ENCODE results near the gene RAPGEFL1.
"Not testable (repeated sequence)": the region's sequence is repeated elsewhere in the genome, so short reads cannot be mapped to it uniquely, and the experiment has no call there.

Gene RAPGEFL1

DNA sequence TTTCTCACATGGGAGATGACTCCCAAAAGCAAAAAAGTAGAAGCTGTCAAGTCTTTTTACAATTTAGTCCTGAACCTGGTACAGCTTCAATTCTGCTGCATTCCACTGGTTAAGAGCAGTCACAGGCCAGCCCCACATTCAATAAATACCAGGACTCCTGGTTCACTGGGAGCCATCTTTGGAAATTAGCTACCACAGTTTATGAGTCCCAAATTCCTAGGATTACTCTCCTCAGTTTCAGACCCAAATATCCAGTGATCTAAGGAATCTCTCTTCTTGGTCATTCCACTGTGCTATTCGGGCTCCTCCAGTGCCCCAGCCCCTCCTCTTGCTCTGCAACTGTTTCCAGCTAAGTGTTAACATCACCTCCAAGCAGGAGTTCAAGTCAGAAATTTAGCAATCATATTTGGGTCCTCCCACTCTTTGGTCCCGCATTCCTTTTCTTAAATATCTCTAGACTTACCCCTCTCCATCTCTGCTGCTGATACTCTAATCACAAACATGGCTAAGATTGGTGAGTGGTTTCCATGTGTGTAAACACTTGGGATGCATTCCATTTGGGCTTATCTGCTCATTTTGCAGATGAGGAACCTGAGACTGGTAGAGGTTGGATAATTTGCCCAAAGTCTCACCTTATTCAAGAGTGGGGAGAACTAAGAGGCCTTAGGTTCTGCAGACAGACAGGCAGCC is 32.3 kb downstream of the RAPGEFL1 start:
- DNase-seq (ENCODE audit: low read depth): no peak

DNA sequence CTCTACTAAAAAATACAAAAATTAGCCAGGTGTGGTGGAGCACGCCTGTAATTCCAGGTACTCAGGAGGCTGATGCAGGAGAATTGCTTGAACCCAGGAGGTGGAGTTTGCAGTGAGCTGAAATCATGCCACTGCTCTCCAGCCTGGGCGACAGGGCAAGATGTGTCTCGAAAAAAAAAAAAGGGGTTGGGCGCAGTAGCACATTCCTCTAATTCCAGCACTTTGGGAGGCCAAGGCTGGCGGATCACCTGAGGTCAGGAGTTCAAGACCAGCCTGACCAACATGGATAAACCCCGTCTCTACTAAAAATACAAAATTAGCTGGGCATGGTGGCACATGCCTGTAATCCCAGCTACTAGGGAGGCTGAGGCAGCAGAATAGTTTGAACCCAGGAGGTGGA is 36.6 kb downstream of the RAPGEFL1 start:
- not testable (repeated sequence) for DNase-seq (ENCODE audit: low read depth)

DNA sequence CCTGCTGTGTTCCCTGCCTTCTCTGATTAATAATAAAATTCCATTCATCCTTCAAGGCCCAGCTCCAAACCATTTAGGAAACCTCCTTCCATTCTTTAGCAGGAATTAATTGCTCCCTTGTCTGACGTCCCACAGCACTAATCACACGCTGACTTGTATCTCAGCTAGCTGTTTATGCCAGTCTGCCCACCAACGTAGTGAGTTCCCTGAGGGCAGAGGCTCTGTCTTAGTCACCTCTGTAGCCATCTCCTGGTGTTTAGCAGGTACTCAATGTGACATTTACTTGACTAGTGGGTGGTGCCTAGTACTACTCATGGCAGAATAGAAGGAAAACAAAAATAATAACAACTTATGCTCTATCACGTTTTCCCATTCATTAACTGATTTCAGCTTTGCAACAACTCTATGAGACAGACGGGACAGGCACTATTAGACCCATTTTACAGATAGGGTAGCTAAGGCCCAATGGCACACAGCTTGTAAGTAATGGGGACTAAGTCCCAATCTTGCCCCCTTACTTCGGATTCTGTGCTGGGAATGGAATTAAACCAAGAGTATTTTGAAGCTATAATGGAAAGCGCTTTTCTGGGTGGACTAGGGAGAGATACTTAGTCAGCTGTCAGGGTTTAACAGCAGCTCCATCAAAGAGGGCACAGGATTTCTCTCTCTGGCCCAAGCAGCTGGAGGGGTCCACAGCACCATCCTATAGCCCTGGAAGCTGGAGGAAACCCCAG is 40.9 kb downstream of the RAPGEFL1 start:
- no peak for DNase-seq (ENCODE audit: low read depth)

DNA sequence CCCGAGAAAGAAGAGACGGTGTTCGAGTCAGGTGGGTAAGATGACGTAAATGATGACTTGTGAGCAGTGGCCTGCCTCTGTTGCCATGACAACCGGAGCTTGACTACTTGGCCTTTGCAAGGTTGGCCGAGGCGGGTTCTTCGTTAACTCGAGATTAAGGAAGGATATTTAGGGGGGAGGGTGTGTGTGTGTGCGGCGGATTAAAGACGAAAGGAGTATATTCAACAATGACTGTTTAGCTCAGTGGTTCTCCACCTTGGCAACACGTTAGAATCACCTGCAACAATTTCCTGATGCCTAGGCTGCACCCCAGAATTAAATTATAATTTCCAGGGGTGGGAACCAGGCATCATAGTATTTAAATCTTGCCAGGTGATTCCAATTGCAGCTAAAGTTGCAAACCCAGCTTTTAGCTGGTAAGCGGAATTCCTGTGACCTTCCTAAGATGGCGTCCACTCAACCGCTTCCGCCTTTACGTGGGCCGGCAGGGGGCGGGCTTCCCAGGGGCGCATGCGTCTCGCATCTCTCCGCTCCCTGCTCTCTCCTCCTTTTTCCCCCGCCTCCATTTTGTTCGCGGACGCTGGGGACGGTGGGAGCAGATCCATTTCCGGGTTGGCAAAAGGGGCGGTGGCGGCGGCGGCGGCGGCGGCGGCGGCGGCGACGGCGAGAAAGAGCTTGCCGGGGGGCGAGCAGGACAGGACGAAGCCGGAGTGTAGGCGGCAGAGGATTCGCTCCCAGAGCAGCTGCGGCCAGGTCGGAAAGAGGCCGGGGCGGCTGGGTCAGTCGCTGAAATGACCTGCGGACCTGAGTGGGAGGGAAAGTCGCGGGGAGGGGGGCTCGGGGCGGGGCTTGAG is 41.7 kb downstream of the RAPGEFL1 start, which contains the start of gene WIPF2:
Gene WIPF2, plus strand, starts transcription at position 565 of the 854 bp plus-strand sequence. CDS start 37,156 bp downstream, outside the sequence.
- peak; percentile 96 for DNase-seq (ENCODE audit: low read depth)

DNA sequence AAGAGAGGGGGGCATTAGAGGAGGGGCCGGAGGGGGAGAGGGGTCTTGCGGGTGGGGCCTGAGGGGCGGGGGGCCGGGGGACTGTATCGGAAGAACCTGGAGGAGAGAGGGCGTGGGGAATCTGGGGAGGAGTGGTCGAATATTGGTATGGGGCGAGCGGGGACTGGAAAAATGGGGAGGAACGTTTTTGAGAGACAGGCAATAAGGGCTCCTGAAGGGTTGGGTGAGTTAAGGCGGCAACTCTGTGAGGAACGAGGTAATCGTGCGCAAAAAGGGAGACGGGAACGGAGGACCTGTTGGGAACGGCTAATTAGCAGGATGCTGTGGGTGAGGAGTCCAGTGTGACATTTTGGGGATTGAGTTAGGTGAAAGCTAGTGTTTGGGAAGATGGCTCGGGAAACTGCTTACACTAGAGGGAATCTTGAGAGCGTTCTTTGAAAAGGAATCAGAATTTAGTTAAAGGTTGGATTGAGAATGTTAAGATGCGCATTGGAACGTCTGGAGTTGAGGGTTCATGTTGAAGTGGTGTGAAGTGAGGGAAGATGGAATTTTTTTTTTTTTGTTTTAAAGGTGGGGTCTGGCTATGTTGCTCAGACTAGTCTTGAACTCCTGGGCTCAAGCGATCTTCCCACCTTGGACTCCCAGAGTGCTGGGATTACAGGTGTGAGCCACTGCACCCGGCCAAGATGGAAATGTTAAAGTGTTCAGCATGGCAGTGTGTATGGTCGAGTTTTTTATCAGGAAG is 42.5 kb downstream of the RAPGEFL1 start:
- DNase-seq (ENCODE audit: low read depth): peak; percentile 23

DNA sequence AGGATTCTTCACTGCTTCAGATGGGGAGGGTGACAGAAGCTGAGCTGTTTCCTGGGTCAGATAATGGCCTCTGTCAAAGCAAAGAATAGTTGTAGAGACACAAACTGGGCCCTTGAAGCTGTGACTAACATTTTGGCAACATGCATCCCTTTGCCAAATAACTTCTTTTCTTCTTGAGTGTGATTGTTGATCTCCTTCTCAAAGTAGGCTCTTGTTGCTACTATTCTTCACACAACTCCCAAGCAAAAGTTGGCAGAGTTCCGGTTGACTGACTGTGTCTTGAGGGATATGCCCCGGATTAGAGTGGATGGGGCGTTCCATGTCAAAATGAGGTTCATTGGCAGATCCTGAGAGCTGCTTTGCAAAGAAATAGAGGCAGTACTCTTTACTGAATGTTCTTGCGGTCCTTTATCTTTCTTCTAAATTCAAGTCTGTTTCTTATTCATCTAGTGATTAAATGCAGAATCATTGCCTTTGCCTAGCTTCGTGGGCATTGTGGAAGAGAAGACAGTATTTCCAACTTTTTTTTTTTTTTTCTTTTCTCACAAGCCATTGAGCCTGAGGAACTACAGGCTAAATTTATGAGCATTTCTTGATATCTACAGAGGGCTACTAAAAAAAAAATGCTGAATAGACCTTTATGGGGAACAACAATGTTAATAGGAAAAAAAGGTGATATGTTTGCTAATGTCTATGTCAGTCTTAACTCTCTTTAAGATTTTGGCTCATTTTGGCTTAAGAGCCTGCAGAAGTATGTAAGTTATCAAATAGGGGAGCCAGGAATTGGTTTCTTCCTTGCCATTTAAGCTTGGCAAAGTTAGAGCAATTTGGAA is 47.7 kb downstream of the RAPGEFL1 start:
- DNase-seq (ENCODE audit: low read depth): no peak

DNA sequence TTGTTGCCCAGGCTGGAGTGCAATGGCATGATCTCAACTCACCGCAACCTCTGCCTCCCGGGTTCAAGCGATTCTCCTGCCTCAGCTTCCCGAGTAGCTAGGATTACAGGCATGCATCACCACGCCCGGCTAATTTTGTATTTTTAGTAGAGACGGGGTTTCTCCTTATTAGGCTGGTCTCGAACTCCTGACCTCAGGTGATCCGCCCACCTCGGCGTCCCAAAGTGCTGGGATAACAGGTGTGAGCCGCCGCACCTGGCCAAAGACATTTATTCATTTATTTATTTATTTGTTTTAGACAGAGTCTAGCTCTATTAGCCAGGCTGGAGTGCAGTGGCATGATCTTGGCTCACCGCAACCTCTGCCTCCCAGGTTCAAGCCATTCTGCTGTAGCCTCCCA is 51.9 kb downstream of the RAPGEFL1 start:
- DNase-seq (ENCODE audit: low read depth): not testable (repeated sequence)

DNA sequence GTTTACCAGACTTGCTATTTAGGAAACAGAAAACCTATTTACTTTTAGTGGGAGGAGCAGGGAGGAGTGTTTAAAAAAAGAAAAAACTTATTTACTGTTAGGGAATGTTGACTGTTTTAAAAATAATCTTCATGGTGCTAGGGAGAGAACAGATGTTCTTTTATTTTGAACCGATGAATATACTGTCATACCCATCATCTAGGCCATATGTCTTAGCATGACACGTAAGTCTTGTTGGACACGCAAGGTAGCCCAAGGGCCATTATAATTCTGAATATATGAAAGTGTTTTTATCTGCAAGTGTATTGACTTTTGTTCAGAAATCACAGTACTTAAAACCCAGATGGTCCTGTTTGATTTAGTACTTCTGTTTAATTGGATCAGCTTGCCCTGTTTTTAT is 53.4 kb downstream of the RAPGEFL1 start:
- no peak for DNase-seq (ENCODE audit: low read depth)

DNA sequence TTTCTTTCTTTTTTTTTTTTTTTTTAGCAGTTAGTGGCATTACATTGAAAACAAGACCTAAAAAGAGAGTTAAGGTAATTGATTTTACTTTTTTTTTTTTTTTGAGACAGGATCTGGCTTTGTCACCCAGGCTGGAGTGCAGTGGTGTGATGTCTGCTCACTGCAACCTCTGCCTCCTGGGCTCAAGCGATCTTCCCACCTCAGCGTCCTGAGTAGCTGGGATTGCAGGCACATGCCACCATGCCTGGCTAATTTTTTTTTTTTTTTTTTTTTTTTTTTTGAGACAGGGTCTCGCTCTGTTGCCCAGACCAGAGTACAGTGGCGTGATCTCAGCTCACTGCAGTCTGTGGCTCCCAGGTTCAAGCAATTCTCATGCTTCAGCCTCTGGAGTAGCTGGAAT is 54.7 kb downstream of the RAPGEFL1 start:
- DNase-seq (ENCODE audit: low read depth): not testable (repeated sequence)

DNA sequence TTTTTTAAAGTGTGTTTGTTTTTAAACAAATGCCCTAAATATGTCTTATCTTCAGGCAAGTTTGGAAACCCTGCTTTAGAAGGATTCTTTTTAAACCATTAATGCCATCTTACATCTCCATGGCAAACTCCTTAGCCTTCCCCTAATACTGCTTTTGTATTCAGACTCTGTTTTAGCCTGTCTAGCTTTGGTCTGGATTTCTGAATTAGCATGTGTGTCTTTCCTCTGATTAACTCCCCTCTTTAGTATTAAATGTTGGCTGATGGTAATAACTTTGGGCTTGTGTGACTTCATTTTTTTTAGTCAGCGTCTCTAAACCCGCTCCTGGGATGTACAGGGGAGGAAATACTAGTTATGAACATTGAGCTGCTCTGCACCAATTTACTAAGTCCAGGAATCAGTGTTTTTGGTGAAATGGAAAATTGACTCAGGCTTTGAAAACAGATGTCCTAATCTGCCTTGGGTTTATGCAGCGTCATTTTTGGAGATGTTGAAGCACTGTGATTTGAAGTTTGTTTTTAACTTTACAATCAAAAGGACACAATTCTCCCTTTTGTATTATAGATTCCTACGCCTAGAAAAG is 64.1 kb downstream of the RAPGEFL1 start:
- no peak for DNase-seq (ENCODE audit: low read depth)

DNA sequence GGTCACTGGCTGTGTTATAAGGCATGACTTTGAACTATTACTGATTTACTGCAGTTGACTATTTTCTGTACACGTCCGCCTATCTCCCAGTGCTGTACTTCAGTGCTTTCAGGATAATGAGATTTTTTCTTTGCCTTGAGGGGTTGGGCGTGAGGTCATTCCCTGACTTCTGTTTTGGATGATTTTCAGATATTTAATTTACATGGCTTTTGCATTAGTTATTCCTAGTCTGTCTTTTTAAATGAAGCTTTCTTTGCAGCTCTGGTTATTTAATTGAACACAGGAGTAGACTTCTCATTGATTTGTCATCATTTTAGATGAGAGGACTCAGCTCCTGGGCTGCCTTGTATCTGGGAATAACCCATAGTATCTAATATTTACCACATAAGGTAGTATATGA is 65.5 kb downstream of the RAPGEFL1 start:
- DNase-seq (ENCODE audit: low read depth): no peak

DNA sequence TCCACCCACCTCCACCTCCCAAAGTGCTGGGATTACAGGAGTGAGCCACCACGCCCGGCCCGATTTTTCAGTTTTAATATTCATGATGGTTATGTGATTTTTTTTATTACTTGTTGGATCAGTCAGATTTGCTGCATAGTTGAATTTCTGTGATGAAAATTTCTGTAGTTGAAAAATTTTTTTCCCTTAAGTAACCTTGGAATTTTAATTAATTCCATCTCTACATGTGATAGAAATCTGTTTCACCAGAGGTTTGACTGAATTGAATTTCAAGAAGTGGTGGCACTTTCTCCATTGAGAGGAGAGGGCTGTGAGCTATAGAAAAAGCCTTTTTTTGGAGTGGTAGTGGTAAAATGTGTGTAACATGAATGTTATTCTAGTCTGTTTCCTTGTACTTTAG is 66.5 kb downstream of the RAPGEFL1 start:
- no peak for DNase-seq (ENCODE audit: low read depth)

DNA sequence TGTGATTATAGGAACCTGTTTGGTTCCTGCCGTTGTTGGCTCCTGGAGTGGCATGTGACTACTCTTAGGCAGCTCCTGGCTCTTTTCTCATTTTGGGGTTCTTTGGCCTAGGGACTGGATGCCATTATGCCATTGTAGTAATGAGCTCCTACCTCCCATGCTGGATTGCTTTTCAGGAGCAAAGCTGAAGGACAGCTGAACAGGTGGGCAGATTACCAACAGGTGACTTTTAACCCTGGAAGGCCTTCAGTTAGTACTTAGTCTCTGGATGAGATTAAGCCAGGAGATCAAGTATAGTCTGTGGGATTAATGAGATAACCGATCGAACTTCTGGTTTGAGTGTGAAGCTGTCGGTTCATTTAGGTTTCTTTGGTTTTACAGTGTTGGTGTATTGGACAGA is 67.0 kb downstream of the RAPGEFL1 start:
- no peak for DNase-seq (ENCODE audit: low read depth)

Measured in activated T-cell treated with anti-CD3 and anti-CD28 coated beads for 48 hours (primary cell).